Right hindlimb (tissue), 1 donor: ENCODE results near the gene COL27A1.

Experiments
- DNase-seq: peaks from one replicate; pipeline ENCODE4 v3.0.0-alpha.2; 2018

COL27A1 gene

DNA sequence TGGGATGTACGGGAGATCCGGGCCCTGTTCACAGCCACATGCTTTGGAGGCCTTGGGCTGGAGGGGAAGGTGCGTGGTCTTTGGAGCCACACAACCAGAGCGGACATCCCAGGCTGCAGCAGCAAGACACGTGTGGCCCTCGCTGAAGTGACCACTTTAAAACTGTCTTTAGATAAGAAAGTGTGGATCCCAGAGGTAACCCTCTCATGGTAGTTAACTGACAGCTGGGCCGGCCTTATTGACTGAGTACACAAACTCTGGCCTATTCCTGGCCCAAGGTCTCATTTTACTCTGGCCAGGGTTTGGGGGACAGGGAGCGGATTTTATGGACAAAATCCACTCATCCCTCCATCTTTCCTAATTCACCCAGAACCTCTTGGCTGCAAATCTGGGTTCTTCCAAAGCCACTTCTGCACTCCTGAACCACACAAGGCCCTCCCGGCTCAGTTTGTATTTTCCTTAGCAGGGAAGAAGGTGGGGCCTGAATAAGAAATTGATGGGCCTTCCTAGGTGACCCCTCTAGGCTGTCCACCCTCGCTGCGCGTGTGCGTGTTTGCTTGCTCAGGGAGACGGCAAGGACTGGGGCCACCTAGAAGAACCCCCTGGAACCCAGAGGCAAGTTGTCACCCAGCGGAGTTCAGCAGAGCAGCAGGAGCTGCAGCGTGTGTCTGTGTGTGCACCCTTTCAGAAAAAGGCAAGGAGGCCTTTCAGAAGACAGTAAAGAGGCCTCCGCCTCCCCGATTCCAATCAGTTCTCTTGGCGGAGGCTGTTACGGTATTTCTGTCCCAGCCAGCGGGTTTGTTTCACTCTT is 94.3 kb downstream of the COL27A1 start:
- DNase-seq: no peak

DNA sequence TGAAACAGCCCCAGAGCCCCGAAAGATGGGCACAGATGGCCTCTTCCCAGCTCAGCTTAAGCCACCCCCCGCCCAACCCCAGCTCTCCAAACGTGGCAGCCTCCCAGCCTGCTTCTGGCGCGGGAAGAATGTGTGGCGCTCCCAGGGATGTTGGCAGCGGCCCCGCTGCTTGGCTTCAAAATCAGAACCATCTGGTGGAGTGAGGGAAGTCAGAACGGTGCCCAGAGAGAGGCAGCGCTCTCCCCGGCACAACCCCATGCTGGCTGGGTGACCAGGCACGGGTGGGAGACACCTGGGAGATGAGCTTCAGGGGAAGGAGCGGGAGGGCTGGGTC is 94.9 kb downstream of the COL27A1 start:
- peak; percentile 93 for DNase-seq

DNA sequence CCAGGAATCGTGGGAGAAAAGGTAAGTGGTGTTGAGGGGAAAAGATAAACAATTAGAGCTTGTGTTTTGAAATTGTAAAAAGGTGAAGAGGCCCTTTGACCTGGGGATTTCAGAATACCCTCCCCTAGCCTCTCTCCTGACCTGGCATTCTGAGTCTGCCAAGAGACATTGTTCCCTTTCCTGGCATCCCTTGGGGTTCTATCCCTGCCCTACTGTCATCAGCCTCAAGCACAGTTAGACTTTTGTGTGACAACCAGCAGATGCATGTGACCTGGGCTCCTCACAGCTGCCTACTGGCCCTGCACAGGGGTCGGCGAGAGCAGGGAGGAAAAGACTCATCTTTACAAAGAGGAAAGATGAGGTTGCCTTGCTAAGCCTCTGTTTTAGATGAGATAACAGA is 95.3 kb downstream of the COL27A1 start:
- no peak for DNase-seq

DNA sequence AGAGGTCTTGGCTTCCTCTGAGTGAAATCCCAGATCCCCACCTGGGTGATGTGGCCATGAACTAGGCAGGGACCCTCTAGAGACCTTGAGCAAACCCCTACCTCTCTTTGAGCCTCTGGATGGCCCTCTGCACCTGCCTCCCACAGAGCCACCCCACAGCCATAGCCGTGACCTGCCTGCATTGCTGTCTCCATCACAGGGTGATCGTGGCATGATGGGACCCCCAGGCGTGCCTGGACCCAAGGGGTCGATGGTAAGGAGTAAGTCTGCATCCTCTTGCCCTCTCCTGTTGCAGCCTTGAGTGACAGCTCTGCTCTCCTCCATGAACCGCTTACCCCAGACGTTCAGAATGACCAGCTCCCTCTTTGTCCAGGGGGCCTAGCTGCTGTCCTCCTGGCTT is 97.1 kb downstream of the COL27A1 start:
- DNase-seq: no peak

DNA sequence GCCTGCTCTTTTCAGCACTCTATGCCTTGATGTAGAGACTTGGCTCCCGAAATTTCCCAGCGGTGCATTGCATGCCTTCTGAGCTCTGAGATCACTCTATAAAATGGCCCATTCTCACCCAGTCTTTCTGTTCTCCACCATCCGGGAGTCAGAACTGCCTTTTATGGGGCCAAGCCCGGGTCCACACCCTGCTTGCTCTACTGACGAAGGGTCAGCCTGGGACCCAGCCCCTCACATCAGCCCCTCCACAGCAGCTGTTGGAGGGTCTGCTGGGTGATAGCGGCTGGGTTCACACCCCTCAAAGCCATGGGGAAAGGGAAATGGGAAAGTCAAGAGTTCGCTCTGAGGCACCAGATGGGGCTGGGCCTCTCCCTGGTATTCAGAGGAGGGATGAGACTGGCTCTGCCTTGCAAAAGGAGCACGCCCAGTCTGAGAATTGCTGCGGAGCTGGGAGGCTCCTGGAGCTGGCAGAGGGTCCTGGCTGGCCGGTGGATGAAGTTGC is 101.5 kb downstream of the COL27A1 start:
- DNase-seq: peak; percentile 63

DNA sequence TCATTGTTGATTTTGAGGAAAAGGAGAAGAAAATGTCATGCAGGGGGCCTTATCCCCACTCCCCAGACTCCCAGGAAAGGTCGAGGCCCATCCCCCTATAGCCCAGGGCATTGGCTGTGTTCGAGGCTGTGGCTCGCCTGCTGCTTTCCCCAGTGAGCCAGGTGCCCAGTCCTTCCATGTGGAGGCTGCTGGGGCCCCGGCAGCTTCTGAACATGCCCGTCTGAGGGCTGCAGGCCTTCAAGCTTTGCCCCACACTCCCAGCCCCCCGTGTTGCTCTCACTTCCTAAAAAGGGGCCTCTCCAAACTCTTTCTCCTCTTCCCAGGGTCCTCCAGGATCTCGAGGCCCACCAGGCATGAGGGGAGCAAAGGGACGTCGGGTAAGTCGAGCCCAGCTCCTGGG is 102.9 kb downstream of the COL27A1 start:
- no peak for DNase-seq

DNA sequence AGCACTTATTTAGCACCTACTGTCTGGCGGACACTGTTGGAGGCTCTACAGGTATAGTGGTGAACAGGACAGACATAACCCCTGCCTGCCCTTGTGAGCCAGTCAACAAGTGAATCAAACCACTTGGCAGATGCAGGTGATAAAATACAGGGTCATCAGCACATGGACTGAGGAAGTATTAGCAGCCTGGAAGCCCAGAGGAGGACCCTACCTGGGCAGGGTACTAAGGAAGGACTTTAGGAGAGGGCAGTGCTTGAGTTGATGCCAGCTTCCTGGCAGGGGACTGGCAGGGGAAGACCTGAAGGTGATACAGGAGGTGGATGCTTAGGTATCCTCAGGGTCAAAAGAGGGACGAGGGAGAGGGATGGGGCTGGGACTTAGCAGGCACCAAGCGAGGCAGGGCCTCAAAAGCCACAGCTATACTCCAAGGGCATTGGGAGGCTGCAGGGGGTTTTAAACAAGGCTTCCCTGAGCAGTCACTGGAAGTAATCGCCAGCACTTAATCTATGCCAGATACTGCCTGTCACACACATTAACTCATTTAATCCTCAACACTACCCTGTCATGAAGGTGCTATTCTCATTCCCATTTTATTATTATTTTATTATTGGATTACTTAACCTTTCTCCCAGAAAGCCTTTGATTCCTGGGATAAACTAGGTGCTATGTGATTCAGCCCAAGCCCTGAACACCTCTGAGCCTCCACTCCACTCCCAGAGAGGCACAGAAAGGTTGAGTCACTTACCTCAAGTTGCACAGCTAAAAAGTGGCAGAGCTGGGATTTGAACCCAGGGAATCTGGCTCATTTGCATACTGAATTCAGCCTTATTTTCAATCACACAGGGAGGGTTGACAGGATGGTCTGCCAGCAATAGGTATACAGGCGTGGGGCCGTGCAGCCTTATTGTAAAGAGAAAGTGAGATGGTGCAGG is 103.8 kb downstream of the COL27A1 start:
- DNase-seq: no peak

DNA sequence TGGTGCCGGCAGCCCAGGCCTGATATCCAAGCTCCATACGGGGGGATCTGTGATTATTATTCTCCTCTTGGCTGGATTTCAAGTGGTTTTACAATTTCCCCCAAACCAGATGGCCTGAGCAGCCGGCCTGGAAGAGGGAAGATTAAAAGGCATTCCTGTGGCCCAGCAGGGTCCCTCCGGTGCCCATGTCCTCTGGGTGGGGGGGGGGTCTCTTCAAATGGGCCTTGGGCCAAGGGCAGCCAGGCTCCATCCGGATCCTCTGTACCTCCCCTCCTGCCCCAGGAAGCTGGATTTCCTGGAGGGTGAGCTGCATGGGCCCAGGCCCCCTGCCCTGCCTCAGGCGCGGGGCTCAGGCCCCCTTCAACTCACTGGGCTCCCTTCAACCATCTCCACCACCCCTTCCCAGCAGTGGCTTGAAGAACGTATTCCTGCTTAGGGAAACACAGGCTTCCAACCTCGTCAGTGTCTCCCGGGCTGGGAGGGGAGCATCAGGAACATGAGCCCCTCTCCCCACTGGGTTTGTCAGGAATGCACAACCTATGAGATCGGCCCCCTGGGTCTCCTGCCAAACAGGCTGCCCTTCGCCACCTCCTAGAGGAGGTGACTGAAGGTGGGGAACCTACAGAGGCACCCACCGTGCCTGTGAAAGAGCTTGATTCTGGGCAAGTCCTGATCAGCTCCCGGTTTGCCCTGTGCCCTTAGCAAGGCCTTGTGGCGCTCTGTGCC is 104.6 kb downstream of the COL27A1 start:
- DNase-seq: no peak

DNA sequence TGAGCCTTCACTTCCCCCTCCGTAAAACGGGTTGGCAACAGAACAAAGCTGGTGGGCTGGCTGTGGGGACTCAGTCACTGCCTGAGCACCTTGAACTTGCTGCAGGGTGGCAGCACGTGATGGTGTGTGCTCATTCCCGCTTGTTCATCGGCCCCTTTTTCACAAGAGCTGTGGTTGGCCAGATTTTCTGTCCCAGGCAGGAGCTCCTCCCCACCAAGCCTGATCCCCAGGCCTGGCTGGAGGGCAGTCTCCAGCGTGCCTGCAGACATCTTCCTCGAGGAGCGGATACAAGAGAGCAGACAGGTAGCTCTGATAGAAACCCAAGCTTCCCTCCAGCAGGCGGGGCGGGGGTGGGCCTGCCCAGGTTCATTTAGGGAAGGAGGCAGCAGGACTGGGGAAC is 105.7 kb downstream of the COL27A1 start:
- DNase-seq: no peak

DNA sequence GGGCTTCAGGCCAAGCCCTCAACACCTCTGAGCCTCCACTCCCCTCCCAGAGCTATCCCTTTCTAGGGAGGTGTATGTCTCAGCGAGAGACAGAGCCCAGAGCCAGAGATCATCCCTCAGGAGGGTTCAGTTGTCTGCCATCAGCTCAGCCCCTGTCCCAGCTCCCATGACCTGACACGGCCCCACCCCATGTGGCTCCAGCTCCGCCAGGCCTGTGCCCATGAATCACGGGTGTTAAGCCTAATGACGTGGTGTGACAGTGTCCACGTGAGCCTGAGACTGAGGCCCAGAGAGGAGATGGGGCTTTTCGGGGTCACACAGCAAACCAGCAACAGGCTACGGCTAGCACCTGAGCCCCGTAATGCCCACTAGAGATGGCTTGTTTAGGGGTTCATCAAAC is 106.7 kb downstream of the COL27A1 start:
- DNase-seq: no peak

DNA sequence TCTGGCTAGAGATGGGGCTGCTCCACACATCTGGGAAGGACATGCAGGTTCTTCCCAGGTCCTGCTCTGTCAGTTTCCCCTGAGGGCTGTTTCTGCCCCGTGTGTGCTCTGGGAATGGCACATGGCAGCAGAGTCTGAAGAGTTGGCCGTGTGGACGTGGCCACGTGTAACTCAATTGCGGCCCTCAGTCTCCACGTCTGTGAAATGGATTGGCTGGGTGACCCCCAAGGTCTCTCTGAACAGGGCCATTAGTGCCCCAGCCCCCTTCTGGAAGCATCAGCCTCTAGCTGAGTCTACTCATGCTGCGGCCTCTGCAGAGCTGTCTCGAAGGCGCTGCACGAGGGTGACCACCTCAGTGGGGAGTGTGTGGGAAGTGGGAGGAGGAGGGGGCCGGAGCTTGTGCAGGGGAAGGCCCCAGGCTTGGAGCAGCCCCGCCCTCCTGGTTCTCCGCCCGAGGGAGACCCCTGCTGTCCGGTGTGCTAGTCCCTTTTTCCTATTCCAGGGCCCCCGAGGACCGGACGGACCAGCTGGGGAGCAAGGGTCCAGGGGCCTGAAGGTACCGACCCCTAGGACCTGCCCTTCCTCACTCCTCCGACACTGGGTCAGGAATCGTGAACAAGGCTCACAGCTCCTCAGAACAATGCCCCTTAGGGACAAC is 108.6 kb downstream of the COL27A1 start:
- DNase-seq: no peak

DNA sequence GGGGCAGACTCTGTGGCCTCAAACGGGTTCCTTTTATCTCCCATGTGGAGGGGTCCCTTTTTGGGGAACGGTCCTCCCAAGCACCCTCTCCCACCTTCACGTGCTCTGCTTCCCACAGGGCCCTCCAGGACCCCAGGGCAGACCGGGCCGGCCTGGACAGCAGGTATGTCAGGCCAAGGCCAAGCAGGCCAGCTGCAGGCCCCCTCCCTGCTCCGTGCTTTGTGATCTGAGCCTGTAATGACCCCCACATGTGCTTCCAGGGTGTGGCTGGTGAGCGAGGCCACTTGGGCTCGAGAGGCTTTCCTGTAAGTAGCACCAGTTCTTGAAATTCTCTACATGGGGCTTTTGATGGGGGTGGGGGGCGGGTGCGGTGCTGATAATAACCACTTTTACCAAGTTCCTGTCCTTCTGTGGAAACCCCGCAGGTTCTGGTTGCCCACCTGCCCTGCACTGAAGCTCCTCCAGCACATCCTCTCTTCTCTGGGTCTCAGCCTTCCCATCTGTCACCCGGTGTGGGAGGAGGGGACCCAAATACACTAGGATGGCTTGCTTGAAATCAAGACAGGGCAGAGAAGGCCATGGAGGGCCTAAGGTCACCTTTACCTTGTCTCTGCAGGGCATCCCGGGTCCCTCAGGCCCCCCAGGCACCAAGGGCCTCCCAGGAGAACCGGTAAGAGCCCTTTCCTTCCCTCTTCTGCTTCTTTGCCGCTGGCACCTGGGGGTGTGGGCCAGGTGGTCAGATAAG is 109.6 kb downstream of the COL27A1 start:
- no peak for DNase-seq

DNA sequence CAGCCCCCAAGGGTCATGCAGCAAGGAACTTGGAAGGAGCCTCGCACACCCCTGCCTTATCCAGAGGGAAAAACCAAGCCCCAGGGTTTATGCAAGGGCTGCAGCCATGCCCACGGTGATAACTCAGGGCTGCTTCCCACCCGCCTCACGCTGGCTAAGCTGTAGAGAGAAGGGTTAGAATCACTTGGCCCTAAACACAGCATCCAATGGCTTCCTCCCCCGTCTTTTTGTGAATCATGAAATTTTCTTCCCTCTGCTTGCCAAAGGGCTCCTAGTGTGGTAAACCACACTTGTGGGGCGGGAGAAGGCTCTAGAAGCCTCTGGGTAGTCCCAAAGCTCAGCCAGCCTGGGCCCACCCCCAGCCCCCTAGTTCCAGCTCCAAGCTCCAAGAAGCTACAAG is 111.6 kb downstream of the COL27A1 start:
- DNase-seq: no peak

DNA sequence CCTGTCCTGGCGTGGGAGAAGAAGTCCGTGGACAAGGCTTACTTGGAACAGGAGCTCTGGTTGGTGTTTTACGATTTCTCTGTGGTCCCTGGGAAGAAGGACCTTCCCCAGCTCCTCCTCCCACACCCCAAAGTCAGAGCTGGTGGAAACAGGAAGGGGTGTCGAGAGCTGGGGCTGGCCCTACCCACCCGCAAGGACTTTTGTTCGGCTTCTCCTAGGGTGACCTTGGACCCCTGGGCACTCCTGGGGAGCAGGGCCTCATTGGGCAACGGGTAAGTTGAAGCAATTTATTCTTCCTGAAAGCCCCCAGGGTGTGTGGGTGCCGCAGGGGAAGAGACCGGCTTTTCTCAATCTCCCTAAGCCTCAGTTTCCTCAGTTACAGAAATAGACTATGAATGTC is 113.7 kb downstream of the COL27A1 start:
- DNase-seq: no peak

DNA sequence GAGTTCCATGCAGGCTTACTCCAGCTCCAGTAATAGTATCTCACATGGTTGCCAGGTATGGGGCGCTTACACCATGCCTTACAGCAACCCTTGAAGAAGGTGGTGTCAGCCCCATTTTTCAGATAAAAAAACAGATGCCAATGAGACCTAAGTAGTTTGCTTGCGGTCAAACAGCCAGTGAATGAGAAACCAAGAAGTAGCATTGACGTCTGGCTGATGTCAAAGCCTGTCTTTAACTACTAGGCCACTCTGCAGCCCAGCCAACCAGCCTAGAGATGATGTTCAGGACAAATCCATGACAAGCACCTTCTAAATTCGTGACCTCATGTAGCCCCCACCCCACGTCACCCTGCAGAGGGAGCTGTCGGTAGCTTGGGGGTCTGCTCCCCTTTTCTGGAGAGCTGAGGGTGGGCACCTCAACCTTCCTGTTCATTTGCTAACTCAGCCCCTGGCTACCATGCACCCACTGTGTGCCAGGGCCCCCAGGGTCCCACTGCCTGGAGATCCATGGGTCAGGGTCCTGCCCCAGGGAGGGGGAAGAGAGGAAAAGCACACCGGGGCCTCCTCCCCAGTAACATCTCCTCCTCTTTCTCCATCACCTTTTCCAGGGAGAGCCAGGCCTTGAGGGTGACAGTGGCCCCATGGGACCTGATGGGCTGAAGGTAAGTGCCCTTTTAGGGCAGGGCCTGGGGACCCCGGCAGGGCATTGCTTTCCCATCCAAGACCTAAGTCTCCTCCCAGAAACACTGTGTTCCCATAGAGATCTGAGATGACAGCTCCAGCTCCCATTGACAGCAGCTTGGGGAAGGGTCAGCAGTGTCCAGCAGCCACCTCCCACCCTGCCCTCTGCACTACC is 115.0 kb downstream of the COL27A1 start:
- no peak for DNase-seq

DNA sequence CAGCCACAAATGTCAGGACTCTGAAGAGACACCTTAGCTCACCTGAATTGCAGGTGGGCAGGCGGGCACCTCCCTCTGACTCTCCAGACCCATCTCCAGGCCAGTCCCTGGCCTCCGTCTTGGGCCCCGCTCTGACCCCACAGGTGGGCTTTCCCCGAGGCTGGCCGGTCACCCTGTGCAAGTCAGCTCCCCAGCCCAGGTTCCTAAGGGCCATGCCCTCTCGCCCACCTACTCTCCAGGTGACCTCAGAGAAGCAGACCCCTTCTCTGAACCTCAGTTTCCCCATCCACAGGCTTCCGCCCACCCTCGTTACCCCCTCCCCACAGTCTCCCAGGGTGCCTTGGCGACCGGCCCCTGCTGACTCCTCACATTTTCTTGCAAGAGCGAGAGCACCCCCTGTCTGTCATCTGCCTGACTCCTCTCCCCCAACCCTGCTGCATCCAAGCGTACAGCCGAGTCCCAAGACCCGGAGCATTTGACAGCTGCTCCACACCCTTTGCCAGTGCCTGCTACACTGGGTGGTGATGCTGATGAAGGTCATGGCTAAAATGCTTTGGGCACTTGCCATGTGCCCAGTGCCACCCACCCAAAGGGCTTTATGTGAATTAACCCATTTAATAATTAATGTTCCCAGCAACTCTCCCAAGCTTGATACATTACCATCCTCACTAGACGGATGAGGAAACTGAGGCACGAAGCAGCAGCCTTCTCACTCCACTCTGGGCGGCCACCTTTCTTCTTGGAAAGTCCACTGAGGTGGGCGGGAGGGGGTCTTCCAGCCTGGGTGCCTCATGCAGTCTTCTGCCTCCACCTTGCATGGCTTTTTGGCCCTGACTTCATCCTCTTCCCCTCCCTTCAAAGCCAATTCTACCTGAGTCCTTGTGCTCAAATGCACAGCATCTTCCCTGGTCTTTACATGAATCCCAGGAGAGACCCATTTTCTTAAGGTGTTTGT is 116.5 kb downstream of the COL27A1 start:
- peak; percentile 65 for DNase-seq

DNA sequence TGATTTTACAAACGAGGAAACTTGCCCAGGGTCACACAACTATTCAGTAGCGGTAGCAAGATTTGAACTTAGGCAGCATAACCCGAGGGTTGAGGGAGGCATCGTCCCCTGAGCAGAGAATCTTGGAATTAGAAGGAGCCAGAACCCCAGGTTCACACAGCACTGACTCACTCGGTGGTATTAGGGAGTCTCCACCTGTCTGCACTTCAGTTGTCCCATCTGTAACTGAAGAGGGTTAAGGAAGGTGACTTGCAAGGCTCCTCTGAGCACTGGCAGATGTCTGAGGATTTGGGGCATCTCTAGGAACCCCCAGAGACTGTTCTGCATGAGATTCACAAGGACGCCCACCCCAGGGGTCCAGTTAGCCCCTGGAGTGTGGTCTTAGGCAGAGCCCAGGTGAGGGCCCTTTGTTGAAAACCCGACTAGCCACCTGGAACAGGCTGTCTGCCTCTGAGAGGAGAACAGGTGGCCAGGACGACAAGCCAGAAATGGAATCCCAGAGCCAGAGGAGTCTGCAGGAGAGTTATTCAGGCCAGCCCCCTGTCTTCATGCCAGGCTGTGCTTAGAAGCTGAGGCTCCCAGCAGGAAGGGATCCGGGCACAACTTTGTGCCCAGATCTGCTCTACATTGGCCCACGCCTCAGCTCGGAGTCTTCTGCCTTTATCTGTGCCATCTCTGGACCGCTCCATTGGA is 117.5 kb downstream of the COL27A1 start:
- DNase-seq: peak; percentile 19

DNA sequence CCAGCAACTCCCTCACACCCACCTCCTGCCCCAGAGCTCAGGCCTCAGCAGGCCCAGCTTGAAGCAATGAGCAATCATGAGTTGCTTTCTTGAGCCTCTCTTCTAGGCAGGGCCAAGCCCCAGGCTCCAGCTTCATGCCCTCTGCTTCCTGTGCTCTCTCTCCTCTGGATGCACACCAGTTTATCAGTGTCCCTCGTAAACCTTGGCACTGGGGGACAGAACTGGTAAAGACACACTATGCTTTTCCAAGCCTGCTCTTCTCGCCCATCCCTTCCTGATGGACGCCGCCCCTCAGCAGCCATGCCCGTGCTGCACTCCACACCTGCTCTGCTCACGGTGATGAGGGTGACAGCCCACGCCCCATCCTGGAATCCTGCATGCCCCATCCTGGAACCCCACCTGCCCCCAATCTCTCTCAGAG is 118.1 kb downstream of the COL27A1 start:
- peak; percentile 12 for DNase-seq

DNA sequence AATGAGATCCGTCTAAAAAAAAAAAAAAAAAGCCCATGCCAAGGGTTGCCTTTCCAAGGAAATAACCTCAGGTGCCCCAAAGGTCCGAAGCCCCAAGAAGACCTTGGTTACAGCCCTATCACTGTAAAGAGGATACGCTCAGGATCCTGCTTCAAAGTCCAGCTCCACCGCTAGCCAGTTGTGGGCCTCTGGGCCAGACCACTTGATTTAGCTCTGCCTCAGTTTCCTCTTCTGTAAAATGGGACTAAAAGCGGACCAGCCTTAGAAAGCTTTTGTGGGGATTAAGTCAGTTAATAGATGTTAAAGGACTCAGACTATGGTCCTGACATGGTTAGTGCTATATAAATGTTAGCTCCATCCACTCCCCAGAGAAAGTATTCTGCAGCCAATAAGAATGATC is 118.9 kb downstream of the COL27A1 start:
- peak; percentile 7 for DNase-seq
